LNCAP (cell line): Measurements from ENCODE around the gene GPR137.

ENCODE experiments used
- TF ChIP-seq, protein P1 (sequence below): fragments of 450-650 bp; IDR thresholded peaks from 2 replicates; pipeline ENCODE4 v1.5.1; 2017; ENCODE audit warnings: mild to moderate bottlenecking

GPR137 gene

DNA sequence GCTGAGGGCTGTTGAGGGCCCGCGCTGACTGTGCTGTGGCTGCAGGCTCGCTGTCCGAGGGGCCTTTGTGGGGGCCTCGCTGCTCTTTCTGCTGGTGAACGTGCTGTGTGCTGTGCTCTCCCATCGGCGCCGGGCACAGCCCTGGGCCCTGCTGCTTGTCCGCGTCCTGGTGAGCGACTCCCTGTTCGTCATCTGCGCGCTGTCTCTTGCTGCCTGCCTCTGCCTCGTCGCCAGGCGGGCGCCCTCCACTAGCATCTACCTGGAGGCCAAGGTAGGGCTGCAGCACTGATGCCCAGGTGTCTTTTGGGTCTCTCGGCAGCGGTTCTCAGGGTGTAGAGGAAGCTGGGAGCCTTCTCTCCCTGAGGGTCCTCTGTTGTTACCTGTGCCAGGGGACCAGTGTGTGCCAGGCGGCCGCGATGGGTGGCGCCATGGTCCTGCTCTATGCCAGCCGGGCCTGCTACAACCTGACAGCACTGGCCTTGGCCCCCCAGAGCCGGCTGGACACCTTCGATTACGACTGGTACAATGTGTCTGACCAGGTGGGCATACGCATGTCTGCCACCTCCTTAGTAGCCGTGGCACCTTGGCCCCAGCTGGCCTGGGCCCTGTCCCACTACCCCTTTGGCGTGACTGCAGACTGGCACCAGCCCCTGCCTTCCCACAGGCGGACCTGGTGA is 2.2 kb downstream of the GPR137 start:
- TF ChIP-seq, protein P1, sequence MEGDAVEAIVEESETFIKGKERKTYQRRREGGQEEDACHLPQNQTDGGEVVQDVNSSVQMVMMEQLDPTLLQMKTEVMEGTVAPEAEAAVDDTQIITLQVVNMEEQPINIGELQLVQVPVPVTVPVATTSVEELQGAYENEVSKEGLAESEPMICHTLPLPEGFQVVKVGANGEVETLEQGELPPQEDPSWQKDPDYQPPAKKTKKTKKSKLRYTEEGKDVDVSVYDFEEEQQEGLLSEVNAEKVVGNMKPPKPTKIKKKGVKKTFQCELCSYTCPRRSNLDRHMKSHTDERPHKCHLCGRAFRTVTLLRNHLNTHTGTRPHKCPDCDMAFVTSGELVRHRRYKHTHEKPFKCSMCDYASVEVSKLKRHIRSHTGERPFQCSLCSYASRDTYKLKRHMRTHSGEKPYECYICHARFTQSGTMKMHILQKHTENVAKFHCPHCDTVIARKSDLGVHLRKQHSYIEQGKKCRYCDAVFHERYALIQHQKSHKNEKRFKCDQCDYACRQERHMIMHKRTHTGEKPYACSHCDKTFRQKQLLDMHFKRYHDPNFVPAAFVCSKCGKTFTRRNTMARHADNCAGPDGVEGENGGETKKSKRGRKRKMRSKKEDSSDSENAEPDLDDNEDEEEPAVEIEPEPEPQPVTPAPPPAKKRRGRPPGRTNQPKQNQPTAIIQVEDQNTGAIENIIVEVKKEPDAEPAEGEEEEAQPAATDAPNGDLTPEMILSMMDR, result no peak

DNA sequence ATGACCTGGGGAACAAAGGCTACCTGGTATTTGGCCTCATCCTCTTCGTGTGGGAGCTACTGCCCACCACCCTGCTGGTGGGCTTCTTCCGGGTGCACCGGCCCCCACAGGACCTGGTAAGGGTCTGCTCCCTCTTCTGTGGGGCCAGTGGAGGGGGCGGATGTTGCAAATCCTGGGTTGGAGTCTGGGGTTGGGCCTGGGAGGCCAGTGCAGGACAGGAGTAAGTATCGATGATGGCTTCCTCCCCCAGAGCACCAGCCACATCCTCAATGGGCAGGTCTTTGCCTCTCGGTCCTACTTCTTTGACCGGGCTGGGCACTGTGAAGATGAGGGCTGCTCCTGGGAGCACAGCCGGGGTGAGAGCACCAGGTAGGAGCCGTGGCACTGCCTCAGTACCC is 2.7 kb downstream of the GPR137 start:
- TF ChIP-seq, protein P1, result no peak

DNA sequence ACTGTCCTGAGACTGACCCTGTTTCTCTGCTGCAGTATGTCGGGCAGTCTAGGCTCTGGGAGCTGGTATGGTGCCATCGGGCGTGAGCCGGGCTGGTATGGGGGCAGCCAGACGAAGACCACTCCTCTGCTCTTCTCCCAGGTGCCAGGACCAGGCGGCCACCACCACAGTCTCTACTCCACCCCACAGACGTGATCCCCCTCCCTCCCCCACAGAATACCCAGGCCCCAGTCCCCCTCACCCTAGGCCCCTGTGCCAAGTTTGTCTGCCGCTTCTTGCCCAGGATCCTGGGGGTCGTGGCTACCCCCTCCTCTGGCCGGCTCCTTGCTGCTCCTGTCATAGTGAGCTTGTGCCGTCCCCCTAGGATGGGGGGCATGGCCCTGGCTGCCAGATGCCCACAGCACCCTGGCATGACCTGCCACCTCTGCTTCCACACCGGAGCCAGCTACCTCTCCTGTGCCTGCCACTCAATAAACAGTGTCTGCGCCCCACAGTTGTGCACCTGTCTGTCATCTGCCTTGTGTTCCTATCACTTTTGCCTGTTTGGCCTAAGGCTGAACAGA is 3.4 kb downstream of the GPR137 start:
- TF ChIP-seq, protein P1, result no peak

DNA sequence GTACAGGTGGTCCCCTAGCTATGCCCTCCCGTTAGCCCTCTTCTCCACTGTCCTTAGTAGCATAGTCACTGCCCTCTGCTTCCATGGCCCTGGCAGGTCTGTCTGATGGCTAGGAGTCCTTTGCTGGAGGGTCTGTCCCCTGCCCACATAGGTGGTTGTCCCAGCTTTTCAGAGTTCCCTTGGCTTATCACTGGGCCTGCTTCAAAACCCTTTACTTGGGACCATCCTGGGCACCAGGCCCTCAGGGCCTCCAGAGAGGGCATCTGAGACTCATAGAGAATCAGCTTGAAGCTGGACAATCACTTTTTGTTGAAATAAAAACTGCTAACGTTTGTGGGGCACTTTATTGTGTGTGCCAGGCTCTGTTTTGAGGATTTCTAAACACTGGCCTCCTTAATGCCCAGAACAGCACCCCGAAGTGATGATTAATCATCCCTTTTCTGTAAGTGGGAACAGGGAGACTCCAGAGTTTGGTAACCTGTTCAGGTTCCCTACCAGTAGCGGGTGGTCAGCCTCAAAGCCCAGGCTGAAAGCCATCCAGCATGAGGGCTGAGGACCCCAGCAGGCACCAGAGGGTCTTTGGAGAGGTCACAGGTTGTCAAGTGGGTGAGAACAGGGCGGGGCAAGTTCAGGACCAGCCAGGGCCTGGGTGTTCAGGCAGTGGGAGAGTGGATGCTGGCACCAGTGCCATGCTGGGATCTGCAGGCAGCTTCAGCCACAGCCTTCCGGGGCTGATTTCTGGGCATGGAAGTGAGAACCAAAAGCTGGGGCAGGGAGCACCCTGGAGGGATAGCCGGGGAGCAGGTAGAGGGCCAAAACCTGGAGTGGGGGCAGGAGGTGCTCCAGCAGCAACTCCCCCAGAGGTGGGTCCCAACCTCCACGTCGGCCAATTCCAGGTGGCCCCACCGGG is 5.0 kb downstream of the GPR137 start:
- TF ChIP-seq, protein P1, result no peak

DNA sequence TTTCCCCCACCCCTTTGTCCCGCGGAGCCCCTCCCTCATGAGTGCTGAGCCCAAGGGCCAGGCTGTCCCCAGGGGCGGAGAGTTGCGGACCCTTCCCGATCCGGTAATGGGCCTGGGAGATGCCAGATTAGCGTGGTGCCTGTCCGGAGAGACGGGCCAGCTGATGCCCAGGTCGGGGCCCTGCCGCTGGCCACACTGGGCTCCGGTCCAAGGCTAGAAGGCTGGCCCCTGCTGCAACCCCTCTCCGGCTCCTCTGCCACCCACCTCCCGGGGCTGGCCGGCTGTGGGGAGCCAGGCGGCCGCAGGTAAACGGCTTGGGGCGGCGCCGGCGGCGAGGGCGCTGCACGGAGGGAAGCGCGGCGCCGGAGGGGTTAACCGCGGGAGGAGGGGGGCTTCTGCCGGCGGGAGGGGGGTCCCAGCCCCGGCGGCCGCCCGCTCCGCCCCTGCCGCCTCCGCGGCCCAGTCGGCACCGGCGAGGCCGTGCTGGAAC is 5.7 kb downstream of the GPR137 start, which contains the start of gene KCNK4:
Gene KCNK4 (plus strand): TSS at position 41 of the 490 bp plus-strand sequence. CDS start 1,717 bp downstream, outside the sequence.
- TF ChIP-seq, protein P1, result no peak

DNA sequence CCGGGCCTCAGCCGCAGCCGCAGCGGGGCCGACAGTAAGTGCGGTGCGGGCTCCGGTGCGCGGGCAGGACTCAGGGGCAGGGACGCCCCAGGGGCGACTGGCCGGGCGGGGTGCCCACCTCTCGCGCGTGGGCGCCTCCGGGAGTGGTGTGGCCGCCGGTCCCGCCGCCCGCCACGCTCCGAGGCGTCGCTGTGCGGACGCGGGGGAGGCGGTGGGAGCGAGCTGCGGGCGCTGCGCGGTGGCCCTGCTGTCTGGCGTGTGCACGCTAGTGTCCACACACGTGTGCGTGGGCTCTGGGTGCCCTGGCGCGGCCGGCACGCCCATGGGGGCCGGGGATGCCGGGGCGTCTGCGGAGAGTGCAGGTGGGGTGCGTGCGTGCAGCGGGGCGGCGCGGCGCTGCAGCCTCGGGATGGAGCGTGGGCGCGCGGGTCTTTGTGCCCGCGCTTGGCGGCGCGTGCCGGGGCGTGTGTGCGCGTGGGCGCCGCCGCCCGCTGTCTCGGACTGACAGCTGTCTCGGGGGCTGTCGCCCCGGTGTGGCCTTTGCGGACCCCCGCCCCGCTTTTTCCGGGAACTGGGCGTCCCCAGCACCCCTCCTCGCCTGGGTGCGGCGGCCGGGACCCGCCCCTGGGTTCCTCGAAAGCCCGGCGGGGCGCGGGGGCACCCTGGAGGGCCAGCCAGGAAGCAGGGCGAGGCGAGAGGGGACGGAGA is 6.3 kb downstream of the GPR137 start:
- TF ChIP-seq, protein P1, result no peak
